GM19328 (cell line): ENCODE data around the gene TGFBR3.
"Not testable (repeated sequence)": the region's sequence is repeated elsewhere in the genome, so short reads cannot be mapped to it uniquely, and the experiment has no call there.

Experiments used
- ATAC-seq: cut with Tn5 transposase; IDR thresholded peaks from one replicate; pipeline ENCODE4 v1.9.1; 2021; ENCODE audit warnings: mild to moderate bottlenecking, moderate library complexity; ENCODE audit not compliant: unreplicated experiment

TGFBR3 gene

GRCh38 chr1:91851130-91852010 is 34.6 kb downstream of the TGFBR3 start:
- ATAC-seq: no peak

- ATAC-seq: no peak
Measured at GRCh38 chr1:91850708-91851107, 35.2 kb downstream of the TGFBR3 start.

GRCh38 chr1:91847851-91848250 is 38.1 kb downstream of the TGFBR3 start:
- no peak for ATAC-seq

- no peak for ATAC-seq
Measured at GRCh38 chr1:91846639-91847013, 39.3 kb downstream of the TGFBR3 start.

GRCh38 chr1:91846007-91846638 is 39.8 kb downstream of the TGFBR3 start:
- no peak for ATAC-seq

- ATAC-seq: no peak
Measured at GRCh38 chr1:91844862-91845528, 41.0 kb downstream of the TGFBR3 start.

- no peak for ATAC-seq
Measured at GRCh38 chr1:91843843-91844242, 42.1 kb downstream of the TGFBR3 start.

- no peak for ATAC-seq
Measured at GRCh38 chr1:91842563-91842962, 43.4 kb downstream of the TGFBR3 start.

- ATAC-seq: no peak
Measured at GRCh38 chr1:91842056-91842455, 43.9 kb downstream of the TGFBR3 start.

- ATAC-seq: not testable (repeated sequence)
Measured at GRCh38 chr1:91840276-91840675, 45.7 kb downstream of the TGFBR3 start.

- ATAC-seq: no peak
Measured at GRCh38 chr1:91836331-91837040, 49.5 kb downstream of the TGFBR3 start.

- no peak for ATAC-seq
Measured at GRCh38 chr1:91835087-91835521, 50.8 kb downstream of the TGFBR3 start.

- not testable (repeated sequence) for ATAC-seq
Measured at GRCh38 chr1:91834549-91834948, 51.4 kb downstream of the TGFBR3 start.

- ATAC-seq: no peak
Measured at GRCh38 chr1:91833946-91834345, 52.0 kb downstream of the TGFBR3 start.

- ATAC-seq: no peak
Measured at GRCh38 chr1:91831132-91831930, 54.6 kb downstream of the TGFBR3 start.

GRCh38 chr1:91830242-91831131 is 55.5 kb downstream of the TGFBR3 start:
- no peak for ATAC-seq

- no peak for ATAC-seq
Measured at GRCh38 chr1:91829293-91830153, 56.4 kb downstream of the TGFBR3 start.

GRCh38 chr1:91828583-91829281 is 57.2 kb downstream of the TGFBR3 start:
- no peak for ATAC-seq
